ENCODE data around the gene FARP1.

Gene FARP1

GRCh38 chr13:98199480-98199879 lies 56.6 kb downstream of the FARP1 start:
- TF ChIP-seq CTCF (conservative IDR thresholded peaks at IDR 0.05) = no peak
- H3K27ac ChIP-seq = no peak overlapping the region; the same call in 1 of the 2 replicates

GRCh38 chr13:98200211-98200878 lies 57.5 kb downstream of the FARP1 start:
- no peak overlapping the region for H3K27ac ChIP-seq
- TF ChIP-seq CTCF (conservative IDR thresholded peaks at IDR 0.05) = no peak

GRCh38 chr13:98201189-98201588 lies 58.3 kb downstream of the FARP1 start:
- TF ChIP-seq CTCF (conservative IDR thresholded peaks at IDR 0.05) = no peak
- no peak overlapping the region for H3K27ac ChIP-seq

- no peak overlapping the region for H3K27ac ChIP-seq
These were observed 59.1 kb downstream of the FARP1 start for GRCh38 chr13:98201984-98202383.

DNA sequence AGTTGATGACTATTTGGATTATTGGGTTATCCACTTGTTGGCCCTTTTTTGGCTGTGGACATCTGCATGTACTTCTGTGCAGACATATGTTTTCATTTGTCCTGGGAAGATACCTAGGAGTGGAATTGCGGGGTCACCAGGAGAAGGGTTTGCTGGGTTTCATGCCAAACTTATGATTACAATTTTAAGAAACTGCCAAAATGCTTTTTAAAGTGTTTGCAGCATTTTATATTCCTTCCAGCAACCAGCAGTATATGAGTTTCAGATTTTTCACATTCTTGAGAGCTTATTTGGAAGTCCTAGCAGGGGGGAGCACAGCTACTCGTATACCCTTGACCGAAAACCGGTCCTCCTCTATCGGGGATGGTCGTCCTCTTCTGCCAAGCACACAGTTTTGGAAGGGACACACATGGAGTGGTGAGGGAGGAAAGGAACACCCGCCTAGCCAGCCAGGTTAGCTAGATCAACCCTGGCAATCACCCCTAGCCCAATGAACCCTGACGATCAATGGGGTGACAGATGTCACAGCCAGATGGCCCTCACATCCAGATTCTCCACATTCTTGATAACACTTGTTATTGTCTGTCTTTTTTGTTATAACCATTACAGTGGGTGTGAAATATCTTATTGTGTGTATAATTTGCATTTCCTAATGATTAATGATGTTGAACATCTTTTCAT lies 60.9 kb downstream of the FARP1 start:
- H3K27ac ChIP-seq = no peak overlapping the region

More at GRCh38 chr13:98201984-98202383, 59.1 kb downstream of the FARP1 start:
- TF ChIP-seq CTCF (conservative IDR thresholded peaks at IDR 0.05) = no peak

GRCh38 chr13:98204546-98204945 lies 61.7 kb downstream of the FARP1 start:
- TF ChIP-seq CTCF (conservative IDR thresholded peaks at IDR 0.05) = no peak
- H3K27ac ChIP-seq = no peak overlapping the region

More for the DNA sequence above, 60.9 kb downstream of the FARP1 start:
- no peak for TF ChIP-seq CTCF (conservative IDR thresholded peaks at IDR 0.05)

GRCh38 chr13:98206946-98207345 lies 64.1 kb downstream of the FARP1 start:
- peak overlapping the region; percentile 87 for H3K27ac ChIP-seq
- TF ChIP-seq CTCF (conservative IDR thresholded peaks at IDR 0.05) = no peak
